ENCODE measurements around the gene PACS2.
"Not testable (repeated sequence)": the region's sequence is repeated elsewhere in the genome, so short reads cannot be mapped to it uniquely, and the experiment has no call there.

Gene PACS2

GRCh38 chr14:105322791-105323556 is 8.4 kb downstream of the PACS2 start:
- Histone ChIP-seq H3K4me3 (ENCODE audit: low read length) (no peak overlapping the region), H3K27me3 (ENCODE audit: control insufficient read depth, insufficient read depth, low read length) (no peaks in the 10 kb centered on the region), H3K9me3 (replicated peaks; ENCODE audit: low read length) (no peaks in the 10 kb centered on the region), H3K4me1 (ENCODE audit: control insufficient read depth, insufficient read depth, low read length) (peaks cover 25% of the 10 kb centered on the region), H3K36me3 (ENCODE audit: insufficient read depth, low read length) (no peaks in the 10 kb centered on the region), H3K9ac (ENCODE audit: low read depth, low read length) (no peak overlapping the region), H3K4me2 (ENCODE audit: low read length) (peak overlapping the region; percentile 62)

- no peak overlapping the region for H3K4me3 ChIP-seq (ENCODE audit: low read length)
These were observed 9.1 kb downstream of the PACS2 start for GRCh38 chr14:105323663-105324062.

GRCh38 chr14:105324080-105324778 is 9.7 kb downstream of the PACS2 start:
- no peak overlapping the region for H3K4me3 ChIP-seq (ENCODE audit: low read length)
- H3K9ac ChIP-seq (ENCODE audit: low read depth, low read length): no peak overlapping the region
- no peak overlapping the region for H3K4me2 ChIP-seq (ENCODE audit: low read length)
- no peaks in the 10 kb centered on the region for H3K36me3 ChIP-seq (ENCODE audit: insufficient read depth, low read length)
- H3K27me3 ChIP-seq (ENCODE audit: control insufficient read depth, insufficient read depth, low read length): no peaks in the 10 kb centered on the region
- peaks cover 35% of the 10 kb centered on the region for H3K4me1 ChIP-seq (ENCODE audit: control insufficient read depth, insufficient read depth, low read length)
- H3K9me3 ChIP-seq (replicated peaks; ENCODE audit: low read length): no peaks in the 10 kb centered on the region

More at GRCh38 chr14:105323663-105324062, 9.1 kb downstream of the PACS2 start:
- Histone ChIP-seq H3K9ac (ENCODE audit: low read depth, low read length) (no peak overlapping the region), H3K9me3 (replicated peaks; ENCODE audit: low read length) (no peaks in the 10 kb centered on the region), H3K4me1 (ENCODE audit: control insufficient read depth, insufficient read depth, low read length) (peaks cover 29% of the 10 kb centered on the region), H3K4me2 (ENCODE audit: low read length) (no peak overlapping the region), H3K27me3 (ENCODE audit: control insufficient read depth, insufficient read depth, low read length) (no peaks in the 10 kb centered on the region), H3K36me3 (ENCODE audit: insufficient read depth, low read length) (no peaks in the 10 kb centered on the region)

- Histone ChIP-seq H3K4me1 (ENCODE audit: control insufficient read depth, insufficient read depth, low read length) (peaks cover 38% of the 10 kb centered on the region), H3K9me3 (replicated peaks; ENCODE audit: low read length) (no peaks in the 10 kb centered on the region), H3K9ac (ENCODE audit: low read depth, low read length) (no peak overlapping the region), H3K27me3 (ENCODE audit: control insufficient read depth, insufficient read depth, low read length) (no peaks in the 10 kb centered on the region), H3K36me3 (ENCODE audit: insufficient read depth, low read length) (no peaks in the 10 kb centered on the region), H3K4me3 (ENCODE audit: low read length) (no peak overlapping the region), H3K4me2 (ENCODE audit: low read length) (no peak overlapping the region)
These were observed 10.3 kb downstream of the PACS2 start for GRCh38 chr14:105324871-105325270.

- Histone ChIP-seq H3K36me3 (ENCODE audit: insufficient read depth, low read length) (no peaks in the 10 kb centered on the region), H3K4me3 (ENCODE audit: low read length) (no peak overlapping the region), H3K4me2 (ENCODE audit: low read length) (no peak overlapping the region), H3K27me3 (ENCODE audit: control insufficient read depth, insufficient read depth, low read length) (no peaks in the 10 kb centered on the region), H3K9me3 (replicated peaks; ENCODE audit: low read length) (no peaks in the 10 kb centered on the region), H3K4me1 (ENCODE audit: control insufficient read depth, insufficient read depth, low read length) (peaks cover 43% of the 10 kb centered on the region), H3K9ac (ENCODE audit: low read depth, low read length) (no peak overlapping the region)
These were observed 10.8 kb downstream of the PACS2 start for GRCh38 chr14:105325303-105325702.

GRCh38 chr14:105325716-105326567 is 11.4 kb downstream of the PACS2 start:
- Histone ChIP-seq H3K9ac (ENCODE audit: low read depth, low read length) (no peak overlapping the region), H3K4me1 (ENCODE audit: control insufficient read depth, insufficient read depth, low read length) (peaks cover 49% of the 10 kb centered on the region), H3K27me3 (ENCODE audit: control insufficient read depth, insufficient read depth, low read length) (no peaks in the 10 kb centered on the region), H3K9me3 (replicated peaks; ENCODE audit: low read length) (no peaks in the 10 kb centered on the region), H3K4me2 (ENCODE audit: low read length) (no peak overlapping the region), H3K4me3 (ENCODE audit: low read length) (no peak overlapping the region), H3K36me3 (ENCODE audit: insufficient read depth, low read length) (no peaks in the 10 kb centered on the region)

- H3K4me1 ChIP-seq (ENCODE audit: control insufficient read depth, insufficient read depth, low read length): peaks cover 53% of the 10 kb centered on the region
These were observed 12.0 kb downstream of the PACS2 start for GRCh38 chr14:105326568-105326867.

GRCh38 chr14:105326891-105327694 is 12.5 kb downstream of the PACS2 start:
- H3K4me2 ChIP-seq (ENCODE audit: low read length): no peak overlapping the region
- no peak overlapping the region for H3K9ac ChIP-seq (ENCODE audit: low read depth, low read length)
- H3K9me3 ChIP-seq (replicated peaks; ENCODE audit: low read length): no peaks in the 10 kb centered on the region
- no peaks in the 10 kb centered on the region for H3K36me3 ChIP-seq (ENCODE audit: insufficient read depth, low read length)
- H3K4me3 ChIP-seq (ENCODE audit: low read length): no peak overlapping the region
- H3K4me1 ChIP-seq (ENCODE audit: control insufficient read depth, insufficient read depth, low read length): peaks cover 53% of the 10 kb centered on the region
- H3K27me3 ChIP-seq (ENCODE audit: control insufficient read depth, insufficient read depth, low read length): no peaks in the 10 kb centered on the region

More at GRCh38 chr14:105326568-105326867, 12.0 kb downstream of the PACS2 start:
- Histone ChIP-seq H3K9ac (ENCODE audit: low read depth, low read length) (no peak overlapping the region), H3K4me3 (ENCODE audit: low read length) (no peak overlapping the region), H3K27me3 (ENCODE audit: control insufficient read depth, insufficient read depth, low read length) (no peaks in the 10 kb centered on the region), H3K36me3 (ENCODE audit: insufficient read depth, low read length) (no peaks in the 10 kb centered on the region), H3K4me2 (ENCODE audit: low read length) (no peak overlapping the region), H3K9me3 (replicated peaks; ENCODE audit: low read length) (no peaks in the 10 kb centered on the region)

- H3K4me3 ChIP-seq (ENCODE audit: low read length); H3K9me3 ChIP-seq (replicated peaks; ENCODE audit: low read length); H3K36me3 ChIP-seq (ENCODE audit: insufficient read depth, low read length); H3K4me2 ChIP-seq (ENCODE audit: low read length); H3K27me3 ChIP-seq (ENCODE audit: control insufficient read depth, insufficient read depth, low read length); H3K9ac ChIP-seq (ENCODE audit: low read depth, low read length): not testable (repeated sequence)
- H3K4me1 ChIP-seq (ENCODE audit: control insufficient read depth, insufficient read depth, low read length): peaks cover 53% of the 10 kb centered on the region
These were observed 13.1 kb downstream of the PACS2 start for GRCh38 chr14:105327695-105328045.

- no peaks in the 10 kb centered on the region for H3K27me3 ChIP-seq (ENCODE audit: control insufficient read depth, insufficient read depth, low read length)
These were observed 13.6 kb downstream of the PACS2 start for GRCh38 chr14:105328070-105328677.

More at GRCh38 chr14:105328070-105328677, 13.6 kb downstream of the PACS2 start:
- Histone ChIP-seq H3K9ac (ENCODE audit: low read depth, low read length) (no peak overlapping the region), H3K36me3 (ENCODE audit: insufficient read depth, low read length) (no peaks in the 10 kb centered on the region), H3K9me3 (replicated peaks; ENCODE audit: low read length) (no peaks in the 10 kb centered on the region), H3K4me3 (ENCODE audit: low read length) (no peak overlapping the region), H3K4me1 (ENCODE audit: control insufficient read depth, insufficient read depth, low read length) (peaks cover 48% of the 10 kb centered on the region), H3K4me2 (ENCODE audit: low read length) (no peak overlapping the region)
